Progenitor cell of endocrine pancreas (in vitro differentiated cells): Measurements from ENCODE around the gene IZUMO1. TPM values are rescaled to one million over a fixed set of nuclear protein-coding genes. Genes with fewer than 3 reads are reported as not detected.
A peak's percentile ranks its signal among the peaks of the same experiment; 100 is the strongest.

ENCODE experiments used
- DNase-seq: peaks from one replicate; pipeline ENCODE4 v3.0.0; 2021; ENCODE audit warnings: low spot score; ENCODE audit not compliant: unreplicated experiment
- H3K27ac Mint-ChIP-seq: 2 replicates; pipeline ENCODE4 v1.8.0; 2021; ENCODE audit warnings: mild to moderate bottlenecking, moderate library complexity, mixed read lengths
- H3K27me3 Mint-ChIP-seq: 2 replicates; pipeline ENCODE4 v1.8.0; 2021; ENCODE audit warnings: mixed read lengths
- H3K36me3 Mint-ChIP-seq: 2 replicates; pipeline ENCODE4 v1.8.0; 2022; ENCODE audit warnings: mixed read lengths; ENCODE audit not compliant: insufficient read depth
- H3K4me1 Mint-ChIP-seq: 2 replicates; pipeline ENCODE4 v1.8.0; 2021; ENCODE audit warnings: low read depth, mixed read lengths
- H3K4me3 Mint-ChIP-seq: 2 replicates; pipeline ENCODE4 v1.8.0; 2021; ENCODE audit warnings: low read depth, mild to moderate bottlenecking, moderate library complexity, mixed read lengths
- H3K9me3 Mint-ChIP-seq: 2 replicates; pipeline ENCODE4 v1.8.0; 2021; ENCODE audit warnings: low read depth, mixed read lengths
- CTCF ChIP-seq: fragments of 200-600 bp; sonication (generic); IDR thresholded peaks from one replicate; pipeline ENCODE4 v1.5.0; 2021; ENCODE audit warnings: antibody characterized with exemption, mild to moderate bottlenecking; ENCODE audit not compliant: unreplicated experiment
- total RNA-seq: library from RNA; stranded (reverse); gene quantifications from 2 replicates; pipeline ENCODE4 v1.2.1, GENCODE V29; 2021

IZUMO1 gene
- total RNA-seq, 1 donor from 2014 or later, result 1.0 TPM

- Mint-ChIP-seq H3K27me3 (peaks cover 13% of the 10 kb centered on the region), H3K27ac (no peak overlapping the region), H3K4me1 (peaks cover 14% of the 10 kb centered on the region), H3K36me3 (no peaks in the 10 kb centered on the region), H3K9me3 (no peaks in the 10 kb centered on the region), H3K4me3 (no peak overlapping the region)
- DNase-seq, result no peak
- no peak for TF ChIP-seq CTCF
Measured at GRCh38 chr19:48755787-48756186, 9.1 kb upstream of the IZUMO1 start.

- Mint-ChIP-seq H3K36me3 (peaks cover 3% of the 10 kb centered on the region), H3K4me3 (peak within 1 kb of the TSS; percentile 44), H3K27ac (no peak within 1 kb of the TSS)
Measured at GRCh38 chr19:48755084-48755641, 8.5 kb upstream of the IZUMO1 start, which contains the start of gene FGF21. FGF21 (plus strand) TSS chr19:48755524; CDS start chr19:48756237, 713 bp downstream.

GRCh38 chr19:48752496-48753365 lies 6.0 kb upstream of the IZUMO1 start, which contains the start of gene FUT1:
FUT1 (minus strand) TSS chr19:48752641; CDS start chr19:48751281, 1,360 bp downstream.
- Mint-ChIP-seq H3K27me3 (peaks cover 8% of the 10 kb centered on the region), H3K9me3 (no peaks in the 10 kb centered on the region), H3K4me3 (peak within 1 kb of the TSS; percentile 82), H3K4me1 (peaks cover 14% of the 10 kb centered on the region), H3K27ac (peak within 1 kb of the TSS; percentile 97), H3K36me3 (peaks cover 3% of the 10 kb centered on the region)
- peak; percentile 59 for TF ChIP-seq CTCF
- peak; percentile 92 for DNase-seq

More at GRCh38 chr19:48755084-48755641, 8.5 kb upstream of the IZUMO1 start, which contains the start of gene FGF21:
- no peak for TF ChIP-seq CTCF
- peaks cover 14% of the 10 kb centered on the region for H3K4me1 Mint-ChIP-seq
- peaks cover 8% of the 10 kb centered on the region for H3K27me3 Mint-ChIP-seq
- H3K9me3 Mint-ChIP-seq, result no peaks in the 10 kb centered on the region
- DNase-seq, result no peak

- H3K9me3 Mint-ChIP-seq, result no peaks in the 10 kb centered on the region
- H3K27me3 Mint-ChIP-seq, result peaks cover 8% of the 10 kb centered on the region
- peaks cover 3% of the 10 kb centered on the region for H3K36me3 Mint-ChIP-seq
- peak overlapping the region; percentile 68 for H3K27ac Mint-ChIP-seq
- peaks cover 14% of the 10 kb centered on the region for H3K4me1 Mint-ChIP-seq
- TF ChIP-seq CTCF, result no peak
- peak overlapping the region; percentile 82 for H3K4me3 Mint-ChIP-seq
- no peak for DNase-seq
Measured at GRCh38 chr19:48751845-48752495, 5.3 kb upstream of the IZUMO1 start.
